OCI-LY3 (cell line): Measurements from ENCODE around the gene CSRNP3.

ENCODE experiments used
- H2AFZ ChIP-seq: fragments of 200-600, 300-600 bp; shearing (Covaris generic); 2 replicates; pipeline ENCODE4 v1.6.0; 2014; ENCODE audit warnings: antibody characterized with exemption, low read depth, low read length
- H3K27ac ChIP-seq: fragments of 200-600, 300-600 bp; sonication (generic); 2 replicates; pipeline ENCODE4 v1.5.1; 2014; ENCODE audit warnings: mild to moderate bottlenecking, low read length, moderate library complexity, mixed read lengths
- H3K27me3 ChIP-seq: fragments of 200-600, 300-600 bp; sonication (generic); 2 replicates; pipeline ENCODE4 v1.6.1; 2014; ENCODE audit warnings: low read depth, low read length, mixed read lengths
- H3K36me3 ChIP-seq: fragments of 200-600, 300-600 bp; sonication (generic); replicated peaks from 2 replicates; pipeline ENCODE3; 2014; ENCODE audit warnings: low read depth, low read length, mixed read lengths
- H3K4me1 ChIP-seq: fragments of 300-600, 200-600 bp; sonication (generic); 2 replicates; pipeline ENCODE4 v1.6.1; 2014; ENCODE audit warnings: low read length, mixed read lengths
- H3K4me2 ChIP-seq: fragments of 200-600, 300-600 bp; sonication (generic); 2 replicates; pipeline ENCODE4 v1.6.1; 2014; ENCODE audit warnings: low read length, mixed read lengths
- H3K4me3 ChIP-seq: fragments of 300-600, 200-600 bp; sonication (generic); 2 replicates; pipeline ENCODE4 v1.5.1; 2014; ENCODE audit warnings: antibody characterized with exemption, mild to moderate bottlenecking, low read length, moderate library complexity
- H3K79me2 ChIP-seq: fragments of 300-600, 200-600 bp; shearing (Covaris generic); 2 replicates; pipeline ENCODE4 v1.6.1; 2014; ENCODE audit warnings: mild to moderate bottlenecking, low read length, mixed read lengths
- H3K9ac ChIP-seq: fragments of 300-600, 200-600 bp; shearing (Covaris generic); 2 replicates; pipeline ENCODE4 v1.6.0; 2014; ENCODE audit warnings: mild to moderate bottlenecking, low read length, moderate library complexity
- H3K9me3 ChIP-seq: fragments of 200-600, 300-600 bp; shearing (Covaris generic); 2 replicates; pipeline ENCODE4 v1.6.1; 2014; ENCODE audit warnings: low read length, mixed read lengths; ENCODE audit not compliant: insufficient read depth
- H4K20me1 ChIP-seq: fragments of 200-600, 300-600 bp; sonication (generic); 2 replicates; pipeline ENCODE4 v1.6.1; 2016; ENCODE audit warnings: low read length, mixed read lengths; ENCODE audit not compliant: insufficient read depth
- CTCF ChIP-seq: fragments of 200-600, 300-600 bp; sonication (generic); IDR thresholded peaks from 2 replicates; pipeline ENCODE4 v1.5.1; 2014; ENCODE audit warnings: antibody characterized with exemption, low read length, low read depth
- EZH2phosphoT487 ChIP-seq: fragments of 200-600 bp; shearing (Covaris generic); IDR thresholded peaks from 2 replicates; pipeline ENCODE4 v1.6.1; 2018; ENCODE audit warnings: antibody characterized with exemption, mixed run types, low read depth

CSRNP3 gene

GRCh38 chr2:165494573-165494972, 25.1 kb downstream of the CSRNP3 start:
- Histone ChIP-seq H3K27ac (no peak overlapping the region), H4K20me1 (no peaks in the 10 kb centered on the region), H3K79me2 (no peaks in the 10 kb centered on the region), H3K36me3 (no peaks in the 10 kb centered on the region), H3K4me2 (no peak overlapping the region), H3K9ac (no peak overlapping the region), H3K27me3 (no peaks in the 10 kb centered on the region), H3K9me3 (no peaks in the 10 kb centered on the region), H3K4me1 (peaks cover 12% of the 10 kb centered on the region), H2AFZ (no peak overlapping the region), H3K4me3 (no peak overlapping the region)
- TF ChIP-seq EZH2phosphoT487 (no peak), CTCF (no peak)

- H3K4me2 ChIP-seq = peak overlapping the region; percentile 50
- H2AFZ ChIP-seq = no peak overlapping the region
- H3K4me1 ChIP-seq = peaks cover 12% of the 10 kb centered on the region
- no peaks in the 10 kb centered on the region for H3K27me3 ChIP-seq
- no peaks in the 10 kb centered on the region for H3K9me3 ChIP-seq
- no peaks in the 10 kb centered on the region for H4K20me1 ChIP-seq
- TF ChIP-seq CTCF = no peak
- no peak for TF ChIP-seq EZH2phosphoT487
- H3K27ac ChIP-seq = no peak overlapping the region
- H3K4me3 ChIP-seq = no peak overlapping the region
- H3K36me3 ChIP-seq = no peaks in the 10 kb centered on the region
- no peak overlapping the region for H3K9ac ChIP-seq
- H3K79me2 ChIP-seq = no peaks in the 10 kb centered on the region
Observed at GRCh38 chr2:165497659-165498317, 28.3 kb downstream of the CSRNP3 start.

- H3K9ac ChIP-seq = no peak overlapping the region
- no peaks in the 10 kb centered on the region for H4K20me1 ChIP-seq
- no peaks in the 10 kb centered on the region for H3K27me3 ChIP-seq
- peaks cover 12% of the 10 kb centered on the region for H3K4me1 ChIP-seq
- no peaks in the 10 kb centered on the region for H3K79me2 ChIP-seq
- H3K4me2 ChIP-seq = no peak overlapping the region
- H3K9me3 ChIP-seq = no peaks in the 10 kb centered on the region
- no peak overlapping the region for H3K27ac ChIP-seq
- H3K36me3 ChIP-seq = no peaks in the 10 kb centered on the region
- H2AFZ ChIP-seq = no peak overlapping the region
- TF ChIP-seq EZH2phosphoT487 (no peak), CTCF (no peak)
- H3K4me3 ChIP-seq = no peak overlapping the region
Observed at GRCh38 chr2:165499131-165499530, 29.6 kb downstream of the CSRNP3 start.

- no peak overlapping the region for H2AFZ ChIP-seq
- H3K9me3 ChIP-seq = no peaks in the 10 kb centered on the region
- H3K4me1 ChIP-seq = peaks cover 12% of the 10 kb centered on the region
- no peak overlapping the region for H3K4me3 ChIP-seq
- H4K20me1 ChIP-seq = no peaks in the 10 kb centered on the region
- H3K27ac ChIP-seq = no peak overlapping the region
- no peak overlapping the region for H3K9ac ChIP-seq
- H3K27me3 ChIP-seq = no peaks in the 10 kb centered on the region
- H3K36me3 ChIP-seq = no peaks in the 10 kb centered on the region
- no peak overlapping the region for H3K4me2 ChIP-seq
- TF ChIP-seq EZH2phosphoT487 (no peak), CTCF (no peak)
- no peaks in the 10 kb centered on the region for H3K79me2 ChIP-seq
Observed at GRCh38 chr2:165500001-165500400, 30.5 kb downstream of the CSRNP3 start.
